ENCODE results near the gene CLMP.
"Not testable (repeated sequence)": the region's sequence is repeated elsewhere in the genome, so short reads cannot be mapped to it uniquely, and the experiment has no call there.

Gene CLMP

DNA sequence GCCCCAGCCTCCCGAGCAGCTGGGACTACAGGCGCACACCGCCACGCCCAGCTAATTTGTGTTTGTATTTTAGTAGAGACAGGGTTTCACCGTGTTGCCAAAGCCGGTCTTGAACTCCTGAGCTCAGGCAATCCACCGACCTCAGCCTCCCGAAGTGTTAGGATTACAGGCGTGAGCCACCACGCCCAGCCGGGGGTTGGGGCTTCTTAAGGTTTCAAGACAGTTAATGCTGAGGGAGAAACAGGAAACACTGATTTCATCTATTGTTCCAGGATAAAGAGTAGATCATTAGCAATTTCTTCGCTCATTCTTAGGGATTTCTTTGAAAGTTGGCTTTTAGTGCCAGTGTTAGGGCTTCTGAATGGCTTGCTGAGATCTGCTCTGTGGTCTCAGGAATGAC is 21.2 kb upstream of the CLMP start:
- DNase-seq, result no peak

DNA sequence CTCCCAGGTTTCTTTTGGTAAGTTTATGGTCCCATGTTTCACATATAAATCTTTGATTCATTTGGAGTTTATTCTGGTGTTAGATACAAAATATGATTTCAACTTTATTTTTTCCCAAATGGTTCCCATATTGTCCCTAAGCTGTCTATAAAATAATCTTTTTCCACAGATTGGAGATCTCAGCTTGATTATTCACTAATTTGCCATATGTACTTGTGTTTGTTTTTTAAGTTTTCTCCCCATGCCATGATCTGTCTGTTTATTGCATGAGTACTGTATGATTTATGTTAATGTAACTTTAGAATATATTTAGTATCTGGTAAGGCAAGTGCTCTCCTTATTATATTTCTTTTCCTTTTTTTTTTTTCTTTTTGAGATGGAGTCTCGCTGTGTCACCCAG is 19.9 kb upstream of the CLMP start:
- no peak for DNase-seq

GRCh38 chr11:123214396-123214795 is 19.3 kb upstream of the CLMP start:
- no peak for DNase-seq

- no peak for DNase-seq
Observed at GRCh38 chr11:123213307-123213771, 18.3 kb upstream of the CLMP start.

DNA sequence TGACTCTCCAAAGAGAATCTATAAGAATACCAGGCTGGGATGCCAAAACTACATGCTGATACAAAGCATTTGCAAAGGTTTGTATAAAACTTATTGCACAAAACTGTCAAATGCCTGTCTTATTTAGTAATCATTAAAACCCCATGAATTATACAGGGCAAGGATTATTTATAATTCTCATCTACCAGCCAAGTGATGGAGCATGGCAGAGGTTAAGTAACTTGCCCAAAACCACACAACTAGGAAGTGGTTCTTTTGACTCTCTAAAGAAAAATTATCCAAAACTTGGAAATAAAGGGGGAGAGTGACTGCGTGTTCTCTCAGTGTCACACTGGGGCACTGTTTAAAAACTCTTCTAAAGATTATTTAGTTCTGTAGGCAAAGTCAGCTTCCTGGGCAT is 17.4 kb upstream of the CLMP start:
- DNase-seq, result no peak

- no peak for DNase-seq
Observed at GRCh38 chr11:123211981-123212380, 16.9 kb upstream of the CLMP start.

GRCh38 chr11:123211149-123211852 is 16.3 kb upstream of the CLMP start:
- no peak for DNase-seq

DNA sequence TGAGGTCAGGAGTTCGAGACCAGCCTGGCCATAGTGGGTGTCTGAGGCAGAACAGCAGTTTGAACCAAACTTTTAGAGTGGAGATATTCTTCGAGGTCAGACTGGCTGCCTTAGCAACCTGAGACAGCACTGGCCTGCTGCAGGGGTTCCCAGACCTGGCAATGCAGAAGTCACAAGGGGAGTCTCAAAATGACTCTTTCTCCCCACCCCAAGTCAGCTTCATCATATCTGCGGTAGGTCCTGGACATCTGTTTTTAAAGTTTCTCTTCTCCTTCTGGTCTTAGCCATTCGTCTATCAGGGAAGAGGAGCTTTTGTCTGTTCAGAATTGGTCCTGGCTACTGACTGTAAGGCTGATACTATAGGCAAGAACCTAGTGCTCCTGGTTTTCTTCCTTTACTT is 14.5 kb upstream of the CLMP start:
- no peak for DNase-seq

DNA sequence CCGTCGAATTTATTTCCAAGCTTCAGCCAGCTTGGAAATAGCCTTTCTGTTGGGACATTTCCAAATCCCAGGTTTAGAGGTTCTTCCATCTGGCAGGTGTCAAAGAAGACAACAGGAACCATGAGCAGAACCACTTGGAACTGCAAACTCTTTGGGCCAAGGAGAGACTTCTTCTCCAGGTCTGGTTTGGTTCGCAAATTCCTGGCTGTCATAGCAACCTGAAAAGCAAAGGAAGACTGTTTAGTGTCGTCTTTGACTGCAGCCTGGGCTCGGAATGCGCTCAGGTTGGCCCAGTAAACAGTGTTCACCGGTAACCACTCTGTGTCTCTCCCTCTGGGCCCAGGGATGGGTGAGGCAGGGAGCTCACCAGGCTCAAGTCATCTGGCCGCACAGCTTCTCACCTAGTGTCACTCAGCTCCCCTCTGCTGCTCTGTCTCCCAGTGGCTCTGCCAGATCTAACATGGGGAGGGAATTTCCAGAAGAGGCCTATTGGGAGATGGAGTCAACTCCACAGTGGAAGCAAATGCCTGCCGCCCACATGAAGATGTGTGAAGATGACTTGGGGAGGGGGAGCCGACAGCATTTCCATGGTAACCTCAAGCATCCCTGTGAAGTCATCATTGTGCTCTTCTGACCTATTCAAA is 11.9 kb upstream of the CLMP start:
- DNase-seq, result no peak

- DNase-seq, result not testable (repeated sequence)
Observed at GRCh38 chr11:123206055-123206454, 11.0 kb upstream of the CLMP start.

DNA sequence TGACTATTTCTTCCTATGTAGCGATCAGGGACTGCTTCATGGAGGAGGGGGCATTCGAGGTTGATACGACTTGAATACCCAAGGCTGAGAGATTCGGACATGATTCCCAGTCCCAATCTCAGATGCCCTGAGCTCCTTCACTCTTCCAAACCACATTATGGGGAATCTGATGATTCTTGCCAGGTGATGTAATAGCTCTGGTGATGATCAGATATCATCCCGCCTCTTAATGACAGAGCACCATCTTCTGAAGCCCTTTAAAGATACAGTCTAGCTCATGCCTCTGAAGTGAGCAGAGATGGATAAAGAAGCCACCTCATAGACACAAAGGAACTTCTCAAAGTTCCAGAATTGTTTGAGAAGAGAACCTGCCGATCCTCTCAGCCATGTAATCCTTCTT is 8.9 kb upstream of the CLMP start:
- no peak for DNase-seq

DNA sequence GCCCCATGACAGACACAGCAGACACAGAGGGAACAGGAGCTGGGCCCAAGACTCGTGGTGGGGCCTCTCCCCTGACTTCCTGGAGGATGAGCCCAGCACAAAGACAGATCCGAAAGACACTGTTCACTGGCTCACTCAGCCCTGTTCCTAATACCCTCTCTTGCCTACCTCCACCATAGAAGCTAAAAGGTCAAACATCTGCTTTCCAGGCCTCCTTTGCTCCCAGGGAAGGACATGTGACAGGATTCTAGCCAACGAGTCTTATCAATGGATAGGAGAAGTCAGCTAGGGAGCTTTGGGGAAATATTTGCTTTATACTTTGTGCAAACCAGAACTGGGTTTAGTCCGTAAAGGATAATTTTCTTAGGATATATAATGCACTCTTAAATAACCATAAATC is 8.4 kb upstream of the CLMP start:
- DNase-seq, result no peak

GRCh38 chr11:123202155-123203151 is 7.4 kb upstream of the CLMP start:
- DNase-seq, result no peak

DNA sequence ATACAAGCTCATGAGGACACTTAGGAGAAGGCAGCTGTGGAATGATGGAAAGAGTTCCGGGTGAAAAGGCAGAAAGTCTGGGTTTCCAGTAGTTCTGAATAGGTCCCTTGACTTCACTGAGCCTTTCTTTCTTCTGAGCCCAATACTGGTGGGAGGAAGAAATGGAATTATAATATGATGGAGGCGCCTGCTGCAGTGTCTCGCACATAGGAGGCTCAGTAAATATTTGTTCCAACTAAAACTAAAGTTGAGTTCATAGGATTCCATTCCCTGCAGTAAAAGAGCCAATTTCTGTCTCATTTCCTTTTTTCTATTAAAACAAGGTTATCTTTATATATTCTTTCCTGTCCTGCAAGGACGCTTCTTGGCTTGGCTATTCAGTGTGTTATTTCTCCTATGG is 5.2 kb upstream of the CLMP start:
- no peak for DNase-seq

GRCh38 chr11:123197711-123198110 is 2.7 kb upstream of the CLMP start:
- no peak for DNase-seq

GRCh38 chr11:123196060-123196714 is 1.1 kb upstream of the CLMP start:
- DNase-seq, result no peak

- no peak for DNase-seq
Observed at GRCh38 chr11:123194337-123195187, 486 bp downstream of the CLMP start.

DNA sequence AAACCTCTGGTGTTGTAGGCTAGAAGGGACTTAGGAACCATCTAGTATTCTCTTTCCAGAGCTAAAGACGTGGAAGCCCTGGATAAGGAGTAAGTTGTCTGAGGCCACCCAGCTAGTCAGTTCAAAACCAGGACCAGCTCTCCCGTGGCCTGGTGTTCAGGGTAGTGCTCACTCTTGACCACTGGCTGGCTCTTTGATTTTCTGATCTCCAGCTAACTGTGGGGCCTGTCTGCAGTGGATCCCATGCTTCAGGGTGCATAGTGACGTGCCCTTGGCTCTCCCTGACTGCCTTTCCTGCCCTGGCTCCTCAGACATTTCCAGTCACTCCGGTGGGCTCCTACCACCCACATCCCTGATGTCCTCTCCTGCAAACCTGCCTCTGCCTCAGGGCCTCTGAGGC is 1.3 kb downstream of the CLMP start:
- DNase-seq, result no peak

DNA sequence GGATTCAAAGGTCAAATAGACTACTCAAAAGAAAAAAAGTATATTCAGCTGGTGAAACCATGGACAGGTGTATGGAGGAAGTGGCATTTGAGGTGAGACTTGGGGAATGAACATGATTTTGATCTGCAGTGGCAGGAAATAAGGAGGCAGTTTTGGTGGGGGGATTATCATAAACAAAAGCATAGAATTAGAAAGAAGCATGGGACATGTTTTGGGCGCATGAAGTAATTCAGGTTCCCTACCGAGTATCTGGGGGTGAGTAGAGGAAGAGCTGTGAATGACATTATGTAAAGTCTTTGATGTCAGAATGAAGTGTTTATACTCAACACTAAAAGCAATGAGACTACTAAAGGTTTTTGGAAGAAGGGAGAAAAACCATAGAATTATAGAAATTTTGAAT is 3.1 kb downstream of the CLMP start:
- DNase-seq, result no peak

- no peak for DNase-seq
Observed at GRCh38 chr11:123190518-123190917, 4.5 kb downstream of the CLMP start.

- no peak for DNase-seq
Observed at GRCh38 chr11:123188508-123189165, 6.4 kb downstream of the CLMP start.

Data from activated effector memory CD4-positive, alpha-beta T cell treated with Interleukin-2 at 50 U/mL for 16 hours (primary cell).